Uterus (tissue), 2 donors: ENCODE measurements around the gene KRT84.

Source experiments
- POLR2A ChIP-seq, 2 donors: fragments of 450-650 bp; IDR thresholded peaks; one replicate each; pipeline ENCODE4 v1.6.1; 2016; ENCODE audit warnings: antibody characterized with exemption in 2 of 2, mild to moderate bottlenecking in 1 of 2, moderate library complexity in 1 of 2
- TF ChIP-seq, protein P1 (sequence below), 4 experiments: fragments of 200-600 bp in 2 of 4; fragments of 450-650 bp in 2 of 4; sonication (generic) in 2 of 4; IDR thresholded peaks; one replicate each; pipeline ENCODE4 v1.5.1; 2016 to 2019; ENCODE audit warnings: antibody characterized with exemption in 4 of 4, mild to moderate bottlenecking in 2 of 4, moderate library complexity in 1 of 4

DNA sequence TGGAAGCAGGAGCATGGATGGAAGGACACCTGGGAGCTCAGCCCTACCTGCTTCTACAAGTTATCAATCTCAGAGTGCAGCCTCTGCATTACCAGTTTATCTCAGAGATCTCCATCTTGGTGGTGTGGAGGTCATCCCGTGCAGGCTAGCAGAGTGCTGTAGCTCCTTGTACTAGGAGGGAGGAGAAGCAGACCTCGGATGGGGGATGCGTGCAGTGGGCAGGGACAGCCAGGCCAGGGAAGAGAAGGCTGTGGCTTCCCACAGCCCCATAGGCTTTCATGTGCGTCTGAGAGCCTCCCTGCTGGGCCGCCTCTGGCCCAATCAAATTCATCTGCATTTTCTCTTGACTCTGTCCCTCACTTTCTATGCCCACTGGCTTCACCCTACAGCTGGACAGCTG is 29.5 kb upstream of the KRT84 start:
- TF ChIP-seq, protein P1, sequence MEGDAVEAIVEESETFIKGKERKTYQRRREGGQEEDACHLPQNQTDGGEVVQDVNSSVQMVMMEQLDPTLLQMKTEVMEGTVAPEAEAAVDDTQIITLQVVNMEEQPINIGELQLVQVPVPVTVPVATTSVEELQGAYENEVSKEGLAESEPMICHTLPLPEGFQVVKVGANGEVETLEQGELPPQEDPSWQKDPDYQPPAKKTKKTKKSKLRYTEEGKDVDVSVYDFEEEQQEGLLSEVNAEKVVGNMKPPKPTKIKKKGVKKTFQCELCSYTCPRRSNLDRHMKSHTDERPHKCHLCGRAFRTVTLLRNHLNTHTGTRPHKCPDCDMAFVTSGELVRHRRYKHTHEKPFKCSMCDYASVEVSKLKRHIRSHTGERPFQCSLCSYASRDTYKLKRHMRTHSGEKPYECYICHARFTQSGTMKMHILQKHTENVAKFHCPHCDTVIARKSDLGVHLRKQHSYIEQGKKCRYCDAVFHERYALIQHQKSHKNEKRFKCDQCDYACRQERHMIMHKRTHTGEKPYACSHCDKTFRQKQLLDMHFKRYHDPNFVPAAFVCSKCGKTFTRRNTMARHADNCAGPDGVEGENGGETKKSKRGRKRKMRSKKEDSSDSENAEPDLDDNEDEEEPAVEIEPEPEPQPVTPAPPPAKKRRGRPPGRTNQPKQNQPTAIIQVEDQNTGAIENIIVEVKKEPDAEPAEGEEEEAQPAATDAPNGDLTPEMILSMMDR (IDR thresholded peaks at IDR 0.05) = no peak
- no peak for TF ChIP-seq POLR2A (IDR thresholded peaks at IDR 0.05)
